Choroid plexus epithelial cell (primary cell): Measurements from ENCODE around the gene BPGM.

ENCODE experiments used
- DNase-seq: peaks from one replicate; pipeline ENCODE4 v3.0.0-alpha.2; 2010; ENCODE audit warnings: low read depth
- H3K4me3 ChIP-seq: 2 replicates; pipeline ENCODE4 v1.5.1; 2011; ENCODE audit warnings: low read depth, mild to moderate bottlenecking, control low read depth, low read length, moderate library complexity
- CTCF ChIP-seq: conservative IDR thresholded peaks from 2 replicates; pipeline ENCODE4 v1.5.1; 2011; ENCODE audit warnings: low read depth, mild to moderate bottlenecking, control low read depth, inconsistent platforms, low read length, moderate library complexity

Gene BPGM

GRCh38 chr7:134623193-134623592 is 23.5 kb upstream of the BPGM start:
- H3K4me3 ChIP-seq = no peak overlapping the region
- TF ChIP-seq CTCF = no peak
- no peak for DNase-seq

- no peak overlapping the region for H3K4me3 ChIP-seq
- TF ChIP-seq CTCF = no peak
- peak; percentile 26 for DNase-seq
These were observed 21.1 kb upstream of the BPGM start for GRCh38 chr7:134625550-134625949.

- no peak for DNase-seq
- no peak for TF ChIP-seq CTCF
- H3K4me3 ChIP-seq = no peak overlapping the region
These were observed 19.4 kb upstream of the BPGM start for GRCh38 chr7:134627109-134627774.

DNA sequence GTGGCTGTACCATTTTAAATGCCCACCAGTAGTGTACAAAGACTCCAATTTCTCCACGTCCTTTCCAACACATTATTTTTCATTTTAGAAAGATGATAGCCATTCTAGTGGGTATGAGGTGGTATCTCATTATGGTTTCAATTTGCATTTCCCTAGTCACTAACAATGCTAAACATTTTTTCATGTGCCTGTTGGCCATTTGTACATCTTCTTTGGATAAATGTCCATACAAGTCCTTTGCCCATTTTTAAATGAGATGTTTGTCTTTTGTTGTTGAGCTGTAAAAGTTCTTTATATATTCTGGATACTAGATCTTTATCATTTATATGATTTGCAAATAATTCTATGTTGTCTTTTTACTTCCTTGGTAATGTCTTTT is 18.9 kb upstream of the BPGM start:
- TF ChIP-seq CTCF = no peak

GRCh38 chr7:134629445-134629844 is 17.2 kb upstream of the BPGM start:
- no peak for DNase-seq
- no peak overlapping the region for H3K4me3 ChIP-seq
- TF ChIP-seq CTCF = no peak

More for the DNA sequence above, 18.9 kb upstream of the BPGM start:
- DNase-seq = no peak
- no peak overlapping the region for H3K4me3 ChIP-seq

DNA sequence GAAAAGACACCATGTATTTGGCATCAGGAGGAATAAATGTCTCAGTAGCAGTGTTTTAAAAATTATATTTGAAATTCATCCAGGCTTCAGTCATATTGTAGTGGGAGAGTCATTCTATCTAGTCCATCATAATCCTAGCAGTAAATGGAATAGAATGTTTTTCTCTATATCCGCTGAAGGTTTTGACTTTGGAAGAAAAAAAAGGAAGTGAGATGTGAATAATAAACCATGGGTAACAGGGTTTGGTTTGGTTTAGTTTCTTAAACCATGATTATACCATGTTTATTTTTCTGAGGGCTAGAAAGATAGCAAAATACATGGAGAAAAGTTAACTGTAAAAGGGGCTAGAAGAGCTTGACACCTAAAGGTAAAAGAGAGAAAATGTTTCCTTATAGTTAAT is 16.4 kb upstream of the BPGM start:
- no peak overlapping the region for H3K4me3 ChIP-seq
- TF ChIP-seq CTCF = no peak
- DNase-seq = no peak

GRCh38 chr7:134630893-134631292 is 15.8 kb upstream of the BPGM start:
- DNase-seq = no peak
- H3K4me3 ChIP-seq = no peak overlapping the region
- no peak for TF ChIP-seq CTCF
